ENCODE measurements around the gene FKBP2. TPM values are rescaled to one million over a fixed set of nuclear protein-coding genes. Genes with fewer than 3 reads are reported as not detected.

FKBP2 gene
- total and polyA plus RNA-seq, 2 of the 13 experiments (the other 11 are each of a cell fraction or from before 2014, with no cell fraction given): 30.1 to 53.3 TPM

GRCh38 chr11:64265176-64266160 lies 24.6 kb downstream of the FKBP2 start:
- peaks cover 4% of the 10 kb centered on the region for H3K79me2 ChIP-seq (ENCODE audit: insufficient read depth, low read length)
- no peak overlapping the region for H3K27ac ChIP-seq (ENCODE audit: extremely low read length, insufficient read depth, low read length)
- no peaks in the 10 kb centered on the region for H3K27me3 ChIP-seq (ENCODE audit: control insufficient read depth in 1 of 2, insufficient read depth in 2 of 2, low read length in 2 of 2)
- peaks cover 1 to 15% of the 10 kb centered on the region in 2 experiments; a peak in 4 of 5 replicates for H3K36me3 ChIP-seq (replicated peaks in 1 of 2; ENCODE audit: control insufficient read depth in 1 of 2, insufficient read depth in 2 of 2, low read length in 2 of 2)
- H3K4me1 ChIP-seq (ENCODE audit: insufficient read depth, low read length): peaks cover 15% of the 10 kb centered on the region
- no peak for ATAC-seq
- FAIRE-seq: no peak
- no peak overlapping the region for H3K4me3 ChIP-seq (replicated peaks in 1 of 3; ENCODE audit: insufficient read depth in 1 of 3, low read depth in 2 of 3, low read length in 3 of 3)
- intact Hi-C loops (cut with micrococcal nuclease; ENCODE audit: unreplicated experiment) (no loop called here), in situ Hi-C loops (cut with HindIII; ENCODE audit: extremely low pct_ligation_motif_present, low pct_unique_long_range_greater_than_20kb) (no loop called here)
- DNase-seq (ENCODE audit: low spot score): no peak
- ChIA-PET POLR2A (interaction anchor here (1.4 kb wide), 1 partner anchor 13 kb away, joined by 7 read pairs; no protein-coding TSS in a partner anchor), CTCF (ENCODE audit: low intra/inter-chr PET ratio, low total read pairs) (no interaction called here)
- WGBS (ENCODE audit: low lambda C conversion rate): 95% methylated on average over 22 of the region's 35 CpGs
- no peaks in the 10 kb centered on the region for H4K20me1 ChIP-seq (ENCODE audit: insufficient read depth, low read length)
- H3K9ac ChIP-seq (ENCODE audit: insufficient read depth, low read depth, low read length): no peak overlapping the region
- H2AFZ ChIP-seq (ENCODE audit: low read length): no peak overlapping the region
- no peak overlapping the region for H3K4me2 ChIP-seq (ENCODE audit: low read depth, low read length)
- H3K9me3 ChIP-seq (ENCODE audit: low read length): no peaks in the 10 kb centered on the region
- no TSS peak for BruUV-seq (replicated peaks)
- TF ChIP-seq DBP (CRISPR knock-in tag; IDR thresholded peaks at IDR 0.05; ENCODE audit: not compliant biosample characterization): no peak
- TF ChIP-seq, protein P1, sequence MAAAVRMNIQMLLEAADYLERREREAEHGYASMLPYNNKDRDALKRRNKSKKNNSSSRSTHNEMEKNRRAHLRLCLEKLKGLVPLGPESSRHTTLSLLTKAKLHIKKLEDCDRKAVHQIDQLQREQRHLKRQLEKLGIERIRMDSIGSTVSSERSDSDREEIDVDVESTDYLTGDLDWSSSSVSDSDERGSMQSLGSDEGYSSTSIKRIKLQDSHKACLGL (CRISPR knock-in tag; IDR thresholded peaks at IDR 0.05): no peak
- no peak for TF ChIP-seq PHF20 (CRISPR knock-in tag; IDR thresholded peaks at IDR 0.05)
- TF ChIP-seq IRX3 (CRISPR knock-in tag; IDR thresholded peaks at IDR 0.05; ENCODE audit: borderline replicate concordance, low read depth): no peak
- no peak for TF ChIP-seq SP2 (CRISPR knock-in tag; IDR thresholded peaks at IDR 0.05)
- no peak for TF ChIP-seq ZNF850 (CRISPR knock-in tag; conservative IDR thresholded peaks at IDR 0.05)
- TF ChIP-seq, protein P2, sequence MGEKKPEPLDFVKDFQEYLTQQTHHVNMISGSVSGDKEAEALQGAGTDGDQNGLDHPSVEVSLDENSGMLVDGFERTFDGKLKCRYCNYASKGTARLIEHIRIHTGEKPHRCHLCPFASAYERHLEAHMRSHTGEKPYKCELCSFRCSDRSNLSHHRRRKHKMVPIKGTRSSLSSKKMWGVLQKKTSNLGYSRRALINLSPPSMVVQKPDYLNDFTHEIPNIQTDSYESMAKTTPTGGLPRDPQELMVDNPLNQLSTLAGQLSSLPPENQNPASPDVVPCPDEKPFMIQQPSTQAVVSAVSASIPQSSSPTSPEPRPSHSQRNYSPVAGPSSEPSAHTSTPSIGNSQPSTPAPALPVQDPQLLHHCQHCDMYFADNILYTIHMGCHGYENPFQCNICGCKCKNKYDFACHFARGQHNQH (CRISPR knock-in tag; IDR thresholded peaks at IDR 0.05): no peak
- TF ChIP-seq ZNF577 (CRISPR knock-in tag; IDR thresholded peaks at IDR 0.05; ENCODE audit: borderline replicate concordance, low read depth): no peak
- TF ChIP-seq, protein P3, sequence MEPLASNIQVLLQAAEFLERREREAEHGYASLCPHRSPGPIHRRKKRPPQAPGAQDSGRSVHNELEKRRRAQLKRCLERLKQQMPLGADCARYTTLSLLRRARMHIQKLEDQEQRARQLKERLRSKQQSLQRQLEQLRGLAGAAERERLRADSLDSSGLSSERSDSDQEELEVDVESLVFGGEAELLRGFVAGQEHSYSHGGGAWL (CRISPR knock-in tag; IDR thresholded peaks at IDR 0.05): no peak
- TF ChIP-seq, protein P4, sequence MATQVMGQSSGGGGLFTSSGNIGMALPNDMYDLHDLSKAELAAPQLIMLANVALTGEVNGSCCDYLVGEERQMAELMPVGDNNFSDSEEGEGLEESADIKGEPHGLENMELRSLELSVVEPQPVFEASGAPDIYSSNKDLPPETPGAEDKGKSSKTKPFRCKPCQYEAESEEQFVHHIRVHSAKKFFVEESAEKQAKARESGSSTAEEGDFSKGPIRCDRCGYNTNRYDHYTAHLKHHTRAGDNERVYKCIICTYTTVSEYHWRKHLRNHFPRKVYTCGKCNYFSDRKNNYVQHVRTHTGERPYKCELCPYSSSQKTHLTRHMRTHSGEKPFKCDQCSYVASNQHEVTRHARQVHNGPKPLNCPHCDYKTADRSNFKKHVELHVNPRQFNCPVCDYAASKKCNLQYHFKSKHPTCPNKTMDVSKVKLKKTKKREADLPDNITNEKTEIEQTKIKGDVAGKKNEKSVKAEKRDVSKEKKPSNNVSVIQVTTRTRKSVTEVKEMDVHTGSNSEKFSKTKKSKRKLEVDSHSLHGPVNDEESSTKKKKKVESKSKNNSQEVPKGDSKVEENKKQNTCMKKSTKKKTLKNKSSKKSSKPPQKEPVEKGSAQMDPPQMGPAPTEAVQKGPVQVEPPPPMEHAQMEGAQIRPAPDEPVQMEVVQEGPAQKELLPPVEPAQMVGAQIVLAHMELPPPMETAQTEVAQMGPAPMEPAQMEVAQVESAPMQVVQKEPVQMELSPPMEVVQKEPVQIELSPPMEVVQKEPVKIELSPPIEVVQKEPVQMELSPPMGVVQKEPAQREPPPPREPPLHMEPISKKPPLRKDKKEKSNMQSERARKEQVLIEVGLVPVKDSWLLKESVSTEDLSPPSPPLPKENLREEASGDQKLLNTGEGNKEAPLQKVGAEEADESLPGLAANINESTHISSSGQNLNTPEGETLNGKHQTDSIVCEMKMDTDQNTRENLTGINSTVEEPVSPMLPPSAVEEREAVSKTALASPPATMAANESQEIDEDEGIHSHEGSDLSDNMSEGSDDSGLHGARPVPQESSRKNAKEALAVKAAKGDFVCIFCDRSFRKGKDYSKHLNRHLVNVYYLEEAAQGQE (IDR thresholded peaks at IDR 0.05; ENCODE audit: borderline replicate concordance in 1 of 2, low read depth in 1 of 2, low read length in 2 of 2): no peak
- TF ChIP-seq THAP11 (CRISPR knock-in tag; IDR thresholded peaks at IDR 0.05): no peak
- no peak for TF ChIP-seq TCF7L2 (IDR thresholded peaks at IDR 0.05; ENCODE audit: low read depth, low read length)
- TF ChIP-seq ZNF710 (CRISPR knock-in tag; IDR thresholded peaks at IDR 0.05; ENCODE audit: borderline replicate concordance): no peak

All from HepG2 (cell line).